CD4-positive, alpha-beta T cell treated with Interferon gamma for 1 hour (primary cell): ENCODE measurements around the gene COG7.
A peak's percentile ranks its signal among the peaks of the same experiment; 100 is the strongest.
"Not testable (repeated sequence)": the region's sequence is repeated elsewhere in the genome, so short reads cannot be mapped to it uniquely, and the experiment has no call there.

ENCODE experiments used
- DNase-seq: peaks from one replicate; pipeline ENCODE4 v3.0.0-alpha.2; 2020

The COG7 gene

GRCh38 chr16:23466162-23466885 is 13.3 kb upstream of the COG7 start:
- DNase-seq, result no peak

GRCh38 chr16:23465179-23465578 is 12.2 kb upstream of the COG7 start:
- no peak for DNase-seq

GRCh38 chr16:23464196-23464595 is 11.2 kb upstream of the COG7 start:
- no peak for DNase-seq

- not testable (repeated sequence) for DNase-seq
Measured at GRCh38 chr16:23462994-23463393, 10.0 kb upstream of the COG7 start.

GRCh38 chr16:23453338-23454052 is 506 bp upstream of the COG7 start:
- DNase-seq, result no peak

- no peak for DNase-seq
Measured at GRCh38 chr16:23452221-23452571, 793 bp downstream of the COG7 start.

- no peak for DNase-seq
Measured at GRCh38 chr16:23448392-23448791, 4.6 kb downstream of the COG7 start.

- not testable (repeated sequence) for DNase-seq
Measured at GRCh38 chr16:23437542-23437941, 15.4 kb downstream of the COG7 start.

GRCh38 chr16:23436951-23437350 is 16.0 kb downstream of the COG7 start:
- no peak for DNase-seq

- DNase-seq, result peak; percentile 51
Measured at GRCh38 chr16:23435500-23435899, 17.5 kb downstream of the COG7 start.

- no peak for DNase-seq
Measured at GRCh38 chr16:23434380-23434779, 18.6 kb downstream of the COG7 start.

- no peak for DNase-seq
Measured at GRCh38 chr16:23433261-23433920, 19.6 kb downstream of the COG7 start.

GRCh38 chr16:23432176-23433128 is 20.5 kb downstream of the COG7 start:
- no peak for DNase-seq

- DNase-seq, result no peak
Measured at GRCh38 chr16:23428351-23428750, 24.6 kb downstream of the COG7 start.

GRCh38 chr16:23424292-23424958 is 28.6 kb downstream of the COG7 start:
- DNase-seq, result no peak

GRCh38 chr16:23423496-23424049 is 29.4 kb downstream of the COG7 start:
- DNase-seq, result no peak

GRCh38 chr16:23420011-23420410 is 33.0 kb downstream of the COG7 start:
- no peak for DNase-seq

GRCh38 chr16:23416816-23417215 is 36.2 kb downstream of the COG7 start:
- DNase-seq, result no peak

- DNase-seq, result no peak
Measured at GRCh38 chr16:23414731-23415130, 38.3 kb downstream of the COG7 start.

- DNase-seq, result no peak
Measured at GRCh38 chr16:23410176-23410575, 42.8 kb downstream of the COG7 start.

- no peak for DNase-seq
Measured at GRCh38 chr16:23409522-23409921, 43.5 kb downstream of the COG7 start.

- DNase-seq, result no peak
Measured at GRCh38 chr16:23408823-23409298, 44.1 kb downstream of the COG7 start.
